Liver (tissue), 3 donors: ENCODE results near the gene FOXR1.

Source experiments
- CTCF ChIP-seq: fragments of 150-350 bp; IDR thresholded peaks from 2 replicates; pipeline ENCODE4 v1.5.1; 2017; ENCODE audit warnings: improper control_type of control experiment, low read depth, low read length; ENCODE audit not compliant: missing input control
- EGR1 ChIP-seq, 2 donors: IDR thresholded peaks; 2 replicates each; pipeline ENCODE4 v1.6.1; 2016 to 2018; ENCODE audit warnings: antibody characterized with exemption in 2 of 2, low read depth in 2 of 2
- TAF1 ChIP-seq: conservative IDR thresholded peaks from 2 replicates; pipeline ENCODE4 v1.6.1; 2016; ENCODE audit warnings: antibody characterized with exemption, mild to moderate bottlenecking
- donor health status: healthy.
- donor health status: healthy.

DNA sequence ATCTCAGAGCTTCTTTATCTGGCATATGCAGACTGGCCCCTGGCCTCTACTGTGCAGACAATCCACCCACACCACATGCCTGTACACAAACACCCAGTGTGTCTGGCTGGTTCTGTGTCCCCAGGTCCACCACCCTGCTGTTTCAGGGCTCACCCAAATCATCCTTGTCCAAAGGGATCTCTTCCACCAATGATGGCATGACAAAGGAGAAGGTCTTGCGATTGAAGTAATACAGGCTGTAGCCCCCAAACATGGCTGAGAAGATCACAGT lies 57.4 kb downstream of the FOXR1 start:
- TF ChIP-seq TAF1 (no peak), CTCF (no peak), EGR1 (IDR thresholded peaks at IDR 0.05; ENCODE audit: low read depth in 2 of 2) (no peak)
